LNCaP clone FGC (cell line): ENCODE data around the gene KRT85.
A peak's percentile ranks its signal among the peaks of the same experiment; 100 is the strongest.

Source experiments
- DNase-seq: peaks from one replicate; pipeline ENCODE4 v3.0.0-alpha.2; 2011; ENCODE audit warnings: low read depth
- H3K4me3 ChIP-seq: 2 replicates; pipeline ENCODE4 v1.5.1; 2011; ENCODE audit warnings: mild to moderate bottlenecking, low read depth, low read length, control low read depth
- TF ChIP-seq, protein P1 (sequence below): IDR thresholded peaks from 2 replicates; pipeline ENCODE4 v1.5.1; 2012; ENCODE audit warnings: mild to moderate bottlenecking; ENCODE audit not compliant: control insufficient read depth, insufficient read depth; ENCODE audit errors: extremely low read depth

The KRT85 gene

DNA sequence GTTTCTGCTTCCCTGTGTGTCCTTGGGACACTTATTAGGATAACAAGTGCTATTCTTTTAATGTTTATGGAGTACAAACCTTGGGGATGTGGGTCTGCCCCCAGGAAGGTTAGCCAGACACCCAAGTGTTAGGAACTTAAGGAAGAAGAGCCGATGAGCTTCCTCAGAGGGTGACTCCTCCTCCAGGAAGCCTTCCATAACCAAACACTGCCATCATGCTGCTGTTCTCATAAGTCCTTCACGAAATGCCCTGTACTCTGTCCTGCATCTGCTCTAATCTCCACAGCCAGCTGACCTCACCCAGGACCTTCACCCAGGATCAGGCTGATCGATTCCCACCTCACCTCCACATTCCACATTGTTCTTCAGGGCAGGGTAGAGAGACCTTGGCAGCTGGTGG, 1.2 kb upstream of the KRT85 start:
- no peak for DNase-seq
- no peak overlapping the region for H3K4me3 ChIP-seq
- TF ChIP-seq, protein P1, sequence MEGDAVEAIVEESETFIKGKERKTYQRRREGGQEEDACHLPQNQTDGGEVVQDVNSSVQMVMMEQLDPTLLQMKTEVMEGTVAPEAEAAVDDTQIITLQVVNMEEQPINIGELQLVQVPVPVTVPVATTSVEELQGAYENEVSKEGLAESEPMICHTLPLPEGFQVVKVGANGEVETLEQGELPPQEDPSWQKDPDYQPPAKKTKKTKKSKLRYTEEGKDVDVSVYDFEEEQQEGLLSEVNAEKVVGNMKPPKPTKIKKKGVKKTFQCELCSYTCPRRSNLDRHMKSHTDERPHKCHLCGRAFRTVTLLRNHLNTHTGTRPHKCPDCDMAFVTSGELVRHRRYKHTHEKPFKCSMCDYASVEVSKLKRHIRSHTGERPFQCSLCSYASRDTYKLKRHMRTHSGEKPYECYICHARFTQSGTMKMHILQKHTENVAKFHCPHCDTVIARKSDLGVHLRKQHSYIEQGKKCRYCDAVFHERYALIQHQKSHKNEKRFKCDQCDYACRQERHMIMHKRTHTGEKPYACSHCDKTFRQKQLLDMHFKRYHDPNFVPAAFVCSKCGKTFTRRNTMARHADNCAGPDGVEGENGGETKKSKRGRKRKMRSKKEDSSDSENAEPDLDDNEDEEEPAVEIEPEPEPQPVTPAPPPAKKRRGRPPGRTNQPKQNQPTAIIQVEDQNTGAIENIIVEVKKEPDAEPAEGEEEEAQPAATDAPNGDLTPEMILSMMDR: no peak

- DNase-seq: no peak
- no peak overlapping the region for H3K4me3 ChIP-seq
- TF ChIP-seq, protein P1: no peak
Measured at GRCh38 chr12:52367876-52368275, 595 bp upstream of the KRT85 start.

DNA sequence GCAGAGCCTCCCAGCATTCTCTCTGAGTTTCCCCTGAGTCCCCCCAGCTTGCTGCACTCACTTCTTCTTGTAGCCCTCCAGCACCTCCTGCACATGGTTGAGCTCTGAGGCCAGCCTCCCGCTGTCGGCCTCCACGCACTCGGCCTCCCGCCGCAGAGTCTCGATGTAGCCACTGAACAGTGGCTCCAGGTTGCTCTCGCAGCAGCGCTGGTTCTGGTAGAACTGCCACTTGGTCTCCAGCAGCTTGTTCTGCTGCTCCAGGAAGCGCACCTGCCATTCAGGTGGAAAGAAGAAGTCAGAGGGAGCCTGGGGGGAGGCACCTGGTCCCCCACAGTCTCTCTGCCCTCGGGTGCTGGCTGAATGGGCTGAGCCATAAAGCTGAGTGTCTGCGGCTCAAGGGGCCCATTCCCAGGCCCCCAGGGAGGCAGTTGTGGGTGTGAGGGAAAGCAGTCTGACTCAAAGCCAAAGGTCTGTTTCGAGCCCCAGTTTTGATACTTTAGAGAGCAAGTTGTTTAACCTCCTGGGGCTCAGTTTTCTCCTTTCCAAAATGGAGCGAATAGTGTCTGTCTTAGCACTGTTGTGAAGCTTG, 2.3 kb downstream of the KRT85 start:
- TF ChIP-seq, protein P1: no peak
- H3K4me3 ChIP-seq: no peak overlapping the region
- DNase-seq: no peak

GRCh38 chr12:52364061-52364460, 3.2 kb downstream of the KRT85 start:
- H3K4me3 ChIP-seq: no peak overlapping the region
- DNase-seq: no peak
- TF ChIP-seq, protein P1: no peak

DNA sequence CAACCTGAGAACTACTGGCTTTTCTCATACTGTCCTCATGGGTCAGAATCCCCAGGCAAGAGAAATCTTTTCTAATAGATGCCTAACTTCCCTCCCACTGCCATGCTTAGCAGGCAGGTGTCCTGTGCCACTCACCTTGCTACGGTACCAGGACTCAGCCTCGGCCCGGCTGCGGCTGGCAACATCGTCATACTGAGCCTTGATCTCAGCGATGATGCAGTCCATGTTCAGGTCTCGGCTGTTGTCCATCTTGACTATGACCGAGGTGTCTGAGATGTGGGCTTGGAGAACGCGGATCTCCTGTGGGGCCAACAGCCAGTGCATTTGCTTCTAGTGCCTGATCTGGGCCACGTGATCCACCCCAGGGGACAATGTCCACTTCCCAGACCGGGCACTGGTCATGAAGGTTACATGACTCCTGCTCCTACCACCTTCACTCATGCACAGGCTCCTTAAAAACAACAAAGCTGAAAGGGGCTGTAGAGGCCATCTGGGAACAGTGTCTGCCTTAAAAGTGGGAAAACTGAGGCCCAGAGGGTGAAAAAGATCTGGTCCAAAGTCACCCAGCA, 4.1 kb downstream of the KRT85 start:
- DNase-seq: no peak
- TF ChIP-seq, protein P1: no peak
- H3K4me3 ChIP-seq: no peak overlapping the region

DNA sequence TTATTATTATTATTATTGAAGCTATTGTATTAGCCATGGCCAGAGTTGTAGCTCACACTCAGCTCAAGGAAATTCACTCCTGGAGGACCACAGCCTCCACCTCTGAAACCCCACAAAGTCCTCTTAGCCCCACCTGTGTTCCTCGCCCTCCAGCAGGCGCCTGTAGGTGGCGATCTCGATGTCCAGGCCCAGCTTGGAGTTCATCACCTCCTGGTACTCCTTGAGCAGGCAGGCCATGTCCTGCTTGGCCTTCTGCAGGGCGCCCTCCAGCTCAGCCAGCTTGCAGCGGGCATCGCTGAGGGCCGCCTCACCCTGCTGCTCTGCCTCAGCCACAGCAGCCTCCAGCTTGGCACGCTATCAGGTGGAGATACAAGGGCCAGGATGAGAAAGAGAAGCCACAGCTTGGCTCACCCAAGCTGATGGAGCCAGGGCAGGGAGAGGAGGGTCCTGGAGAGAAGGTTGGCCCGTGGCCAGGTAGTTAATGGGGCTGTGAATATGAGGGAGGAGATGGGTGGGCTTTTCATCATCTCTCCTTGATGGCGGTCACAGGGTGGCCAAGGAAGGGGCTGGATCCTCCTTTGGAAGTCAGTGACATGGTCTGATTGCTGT, 5.1 kb downstream of the KRT85 start:
- TF ChIP-seq, protein P1: 0 out of 2 replicates have a peak, but pooled peaks have one; percentile 14
- no peak for DNase-seq

DNA sequence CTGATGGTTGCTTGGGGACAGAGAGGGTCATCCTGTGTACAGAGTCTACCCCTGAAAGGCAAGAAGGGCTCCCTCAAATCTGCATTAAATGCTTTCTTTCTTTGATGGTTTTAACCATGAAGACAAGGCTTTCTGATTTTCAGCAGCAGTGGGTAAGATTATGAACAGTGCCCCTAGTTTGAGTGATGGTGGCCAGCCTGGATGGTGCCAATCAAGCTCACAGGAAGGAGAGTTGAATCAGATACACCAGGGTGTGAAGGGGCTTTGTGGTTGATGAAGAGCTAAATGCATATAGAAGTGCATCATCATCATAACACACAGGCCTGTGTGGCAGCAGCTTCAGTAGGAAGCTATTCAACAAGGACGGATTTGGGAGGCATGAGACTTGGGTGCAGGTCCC, 5.7 kb downstream of the KRT85 start:
- DNase-seq: no peak
- H3K4me3 ChIP-seq: no peak overlapping the region
- TF ChIP-seq, protein P1: no peak

More for the DNA sequence above, 5.1 kb downstream of the KRT85 start:
- H3K4me3 ChIP-seq: no peak overlapping the region
